Calu3 (cell line): ENCODE results near the gene GRK5. TPM values are rescaled to one million over a fixed set of nuclear protein-coding genes. Genes with fewer than 3 reads are reported as not detected.

Experiments
- BruUV-seq: library from RNA; stranded (reverse); fragments of 400-500 nt; replicated peaks from 2 replicates; lab custom pipeline; 2021; lab: Mats Ljungman, UMichigan
- CTCF ChIA-PET: fragments of 300-600 bp; sonication (Branson Sonifier 250); formaldehyde crosslinking; loops from one replicate; lab custom pipeline; 2022; ENCODE audit warnings: antibody characterized with exemption; lab: Charles Lee
- DNase-seq: peaks from one replicate; pipeline ENCODE4 v3.0.0; 2022
- H3K27ac Mint-ChIP-seq: one replicate; pipeline ENCODE4 v1.8.0; 2022; ENCODE audit warnings: mixed read lengths; ENCODE audit not compliant: unreplicated experiment
- H3K27me3 Mint-ChIP-seq: one replicate; pipeline ENCODE4 v1.8.0; 2022; ENCODE audit warnings: mixed read lengths; ENCODE audit not compliant: unreplicated experiment
- H3K36me3 Mint-ChIP-seq: one replicate; pipeline ENCODE4 v1.8.0; 2022; ENCODE audit warnings: mild to moderate bottlenecking, moderate library complexity, mixed read lengths; ENCODE audit not compliant: insufficient read depth, unreplicated experiment
- H3K4me1 Mint-ChIP-seq: one replicate; pipeline ENCODE4 v1.8.0; 2022; ENCODE audit warnings: mild to moderate bottlenecking, low read depth, mixed read lengths; ENCODE audit not compliant: unreplicated experiment
- H3K4me3 Mint-ChIP-seq: one replicate; pipeline ENCODE4 v1.8.0; 2022; ENCODE audit warnings: mild to moderate bottlenecking, low read depth, moderate library complexity, mixed read lengths; ENCODE audit not compliant: unreplicated experiment
- H3K9me3 Mint-ChIP-seq: one replicate; pipeline ENCODE4 v1.8.0; 2022; ENCODE audit warnings: low read depth, mixed read lengths; ENCODE audit not compliant: unreplicated experiment
- intact Hi-C: fragments of 100-400 bp; cut with micrococcal nuclease; formaldehyde crosslinking; loops from one replicate; pipeline ENCODE4 v1.10.0; 2022; ENCODE audit not compliant: unreplicated experiment
- total RNA-seq: library from RNA; stranded (reverse); gene quantifications from 2 replicates; pipeline ENCODE4 v1.2.3, GENCODE V29; 2022
- TF ChIP-seq, protein P1 (sequence below): fragments of 200-600 bp; IDR thresholded peaks from one replicate; pipeline ENCODE4 v1.8.0; 2022; ENCODE audit warnings: antibody characterized with exemption; ENCODE audit not compliant: unreplicated experiment

Gene GRK5
- total RNA-seq, 1 experiment from 2014 or later: 4.4 TPM

DNA sequence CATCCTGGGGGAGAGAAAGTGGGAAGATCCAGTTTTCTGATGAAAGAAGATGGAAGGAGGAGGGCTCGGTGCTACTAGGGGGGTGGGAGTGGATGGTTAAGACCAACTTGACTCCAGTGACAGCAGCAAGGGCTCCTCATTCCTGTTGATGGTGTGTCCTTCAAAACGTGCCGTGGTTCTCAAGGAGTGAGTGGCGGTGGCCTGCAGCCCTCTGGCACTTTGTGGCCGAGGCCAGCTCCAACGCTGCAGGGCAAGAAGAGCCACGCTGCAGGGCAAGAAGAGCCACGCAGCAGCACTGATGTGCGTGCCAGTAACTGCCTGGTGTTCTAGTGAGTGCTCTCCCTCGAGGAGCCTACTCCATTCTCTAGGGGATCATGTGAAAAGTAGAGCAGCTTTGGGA is 72.1 kb downstream of the GRK5 start:
- H3K27me3 Mint-ChIP-seq: peaks cover 8% of the 10 kb centered on the region
- H3K27ac Mint-ChIP-seq: no peak overlapping the region
- intact Hi-C loops: loop anchor here (10.0 kb wide), 1 partner anchor 75 kb away; the partner anchor contains the start of gene GRK5
- H3K4me3 Mint-ChIP-seq: no peak overlapping the region
- H3K4me1 Mint-ChIP-seq: no peaks in the 10 kb centered on the region
- no peak for DNase-seq
- H3K9me3 Mint-ChIP-seq: no peaks in the 10 kb centered on the region
- BruUV-seq: no TSS peak
- TF ChIP-seq, protein P1, sequence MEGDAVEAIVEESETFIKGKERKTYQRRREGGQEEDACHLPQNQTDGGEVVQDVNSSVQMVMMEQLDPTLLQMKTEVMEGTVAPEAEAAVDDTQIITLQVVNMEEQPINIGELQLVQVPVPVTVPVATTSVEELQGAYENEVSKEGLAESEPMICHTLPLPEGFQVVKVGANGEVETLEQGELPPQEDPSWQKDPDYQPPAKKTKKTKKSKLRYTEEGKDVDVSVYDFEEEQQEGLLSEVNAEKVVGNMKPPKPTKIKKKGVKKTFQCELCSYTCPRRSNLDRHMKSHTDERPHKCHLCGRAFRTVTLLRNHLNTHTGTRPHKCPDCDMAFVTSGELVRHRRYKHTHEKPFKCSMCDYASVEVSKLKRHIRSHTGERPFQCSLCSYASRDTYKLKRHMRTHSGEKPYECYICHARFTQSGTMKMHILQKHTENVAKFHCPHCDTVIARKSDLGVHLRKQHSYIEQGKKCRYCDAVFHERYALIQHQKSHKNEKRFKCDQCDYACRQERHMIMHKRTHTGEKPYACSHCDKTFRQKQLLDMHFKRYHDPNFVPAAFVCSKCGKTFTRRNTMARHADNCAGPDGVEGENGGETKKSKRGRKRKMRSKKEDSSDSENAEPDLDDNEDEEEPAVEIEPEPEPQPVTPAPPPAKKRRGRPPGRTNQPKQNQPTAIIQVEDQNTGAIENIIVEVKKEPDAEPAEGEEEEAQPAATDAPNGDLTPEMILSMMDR: no peak
- H3K36me3 Mint-ChIP-seq: no peaks in the 10 kb centered on the region
- CTCF ChIA-PET: no interaction called here

DNA sequence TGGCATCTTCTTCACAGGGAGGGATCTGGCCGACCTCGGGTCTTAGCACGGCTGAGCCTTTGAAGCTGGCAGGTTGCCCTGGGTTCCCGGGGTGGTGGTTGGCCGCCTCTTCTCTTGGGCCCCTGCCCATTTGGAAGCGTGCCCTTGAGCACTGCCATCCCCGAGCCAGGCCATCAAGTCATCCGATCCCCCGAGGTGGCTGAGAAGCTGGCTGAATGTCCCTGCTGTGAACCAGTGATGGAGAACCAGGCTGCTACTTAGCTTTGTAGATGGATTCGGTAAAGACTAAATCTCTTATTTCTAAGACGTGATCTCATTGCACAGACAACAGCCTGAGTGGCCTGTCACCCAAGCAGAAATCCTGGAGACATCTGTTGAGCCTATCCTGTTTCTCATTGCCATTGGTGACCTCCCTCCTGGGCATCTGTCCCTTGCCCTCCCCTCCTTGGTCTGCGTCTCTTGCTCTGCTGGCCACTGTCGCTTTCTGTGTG is 74.3 kb downstream of the GRK5 start:
- no peak overlapping the region for H3K4me3 Mint-ChIP-seq
- CTCF ChIA-PET: no interaction called here

DNA sequence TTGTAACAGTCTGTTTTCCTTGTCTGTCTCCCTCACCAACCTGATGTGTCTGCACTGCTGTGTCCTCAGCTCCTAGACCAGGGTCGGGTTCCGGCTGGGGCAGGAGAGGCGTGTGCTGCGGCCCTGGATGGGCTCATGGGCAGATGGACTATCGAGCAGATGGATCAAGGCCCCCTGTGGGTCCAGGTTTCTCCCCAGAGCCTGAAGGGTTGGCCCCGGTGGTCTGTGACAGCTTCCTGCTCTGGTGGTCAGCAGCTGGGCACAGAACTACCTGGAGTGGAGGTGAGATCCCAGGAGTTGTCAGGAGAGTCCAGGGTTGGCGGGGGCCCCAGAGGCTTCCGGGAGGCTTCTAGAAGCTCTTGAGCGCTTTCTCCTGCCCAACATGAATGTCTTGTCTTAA is 75.1 kb downstream of the GRK5 start:
- DNase-seq: no peak

More for the DNA sequence above, 74.3 kb downstream of the GRK5 start:
- H3K27me3 Mint-ChIP-seq: peaks cover 16% of the 10 kb centered on the region
- no TSS peak for BruUV-seq
- TF ChIP-seq, protein P1: no peak
- no peak overlapping the region for H3K27ac Mint-ChIP-seq
- no peaks in the 10 kb centered on the region for H3K36me3 Mint-ChIP-seq
- H3K4me1 Mint-ChIP-seq: no peaks in the 10 kb centered on the region
- no peak for DNase-seq
- intact Hi-C loops: no loop called here
- H3K9me3 Mint-ChIP-seq: no peaks in the 10 kb centered on the region

DNA sequence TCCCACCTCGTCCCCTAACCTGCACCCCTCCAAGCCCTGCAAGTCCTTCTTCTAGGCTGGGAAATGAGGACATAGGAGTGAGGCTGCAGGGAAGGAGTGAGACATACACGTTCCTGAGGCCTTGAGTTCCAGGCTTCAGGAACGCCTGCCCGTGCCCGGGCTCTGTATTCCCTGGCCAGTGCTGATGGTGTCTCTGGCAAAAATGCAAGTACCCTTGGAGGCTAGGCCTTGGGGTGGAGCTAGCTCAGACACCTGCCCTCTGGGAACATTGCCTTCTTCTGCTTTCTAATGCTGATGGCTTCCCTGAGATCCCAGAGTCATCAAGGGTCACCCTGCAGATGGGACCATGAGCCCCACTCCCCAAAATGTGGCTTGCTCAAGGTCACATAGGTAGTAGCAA is 76.0 kb downstream of the GRK5 start:
- H3K4me1 Mint-ChIP-seq: no peaks in the 10 kb centered on the region
- TF ChIP-seq, protein P1: no peak
- H3K27ac Mint-ChIP-seq: no peak overlapping the region
- DNase-seq: no peak
- H3K4me3 Mint-ChIP-seq: no peak overlapping the region
- CTCF ChIA-PET: no interaction called here
- H3K27me3 Mint-ChIP-seq: peaks cover 33% of the 10 kb centered on the region
- intact Hi-C loops: no loop called here
- no peaks in the 10 kb centered on the region for H3K9me3 Mint-ChIP-seq
- H3K36me3 Mint-ChIP-seq: no peaks in the 10 kb centered on the region
- BruUV-seq: no TSS peak

More for the DNA sequence above, 75.1 kb downstream of the GRK5 start:
- Mint-ChIP-seq H3K36me3 (no peaks in the 10 kb centered on the region), H3K4me3 (no peak overlapping the region), H3K4me1 (no peaks in the 10 kb centered on the region), H3K27me3 (peaks cover 24% of the 10 kb centered on the region), H3K9me3 (no peaks in the 10 kb centered on the region), H3K27ac (no peak overlapping the region)
- BruUV-seq: no TSS peak
- intact Hi-C loops: no loop called here
- TF ChIP-seq, protein P1: no peak
- CTCF ChIA-PET: no interaction called here
